ENCODE results near the gene CCDC195. TPM values are rescaled to one million over a fixed set of nuclear protein-coding genes. Genes with fewer than 3 reads are reported as not detected.

The CCDC195 gene
- total RNA-seq, 6 experiments from 2014 or later, result not detected

DNA sequence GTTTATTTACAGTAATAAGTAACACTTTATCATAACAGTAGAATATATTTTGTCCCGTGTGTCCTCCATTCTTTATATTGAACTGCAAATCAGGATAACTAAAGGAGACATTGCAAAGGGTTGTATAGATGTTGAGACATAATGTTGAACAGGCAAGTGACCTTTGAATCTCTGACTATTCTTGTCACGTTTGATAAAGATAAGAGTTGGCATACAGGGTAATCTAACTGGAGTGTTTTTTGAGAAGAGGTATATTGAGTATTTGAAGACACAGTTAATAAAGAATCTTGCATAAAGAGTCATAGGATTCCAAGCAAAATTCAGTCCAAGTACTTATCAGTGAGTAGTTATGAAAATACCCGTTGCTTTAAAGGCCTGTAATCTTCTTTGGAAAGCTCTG lies 21.7 kb downstream of the CCDC195 start:
- H3K36me3 Mint-ChIP-seq (ENCODE audit: low read depth), result no peaks in the 10 kb centered on the region
- no peak overlapping the region for H3K27ac Mint-ChIP-seq
- H3K4me1 Mint-ChIP-seq (ENCODE audit: low read depth), result no peaks in the 10 kb centered on the region
- H3K9me3 Mint-ChIP-seq, result no peaks in the 10 kb centered on the region
- no peak for DNase-seq
- TF ChIP-seq, protein P1, sequence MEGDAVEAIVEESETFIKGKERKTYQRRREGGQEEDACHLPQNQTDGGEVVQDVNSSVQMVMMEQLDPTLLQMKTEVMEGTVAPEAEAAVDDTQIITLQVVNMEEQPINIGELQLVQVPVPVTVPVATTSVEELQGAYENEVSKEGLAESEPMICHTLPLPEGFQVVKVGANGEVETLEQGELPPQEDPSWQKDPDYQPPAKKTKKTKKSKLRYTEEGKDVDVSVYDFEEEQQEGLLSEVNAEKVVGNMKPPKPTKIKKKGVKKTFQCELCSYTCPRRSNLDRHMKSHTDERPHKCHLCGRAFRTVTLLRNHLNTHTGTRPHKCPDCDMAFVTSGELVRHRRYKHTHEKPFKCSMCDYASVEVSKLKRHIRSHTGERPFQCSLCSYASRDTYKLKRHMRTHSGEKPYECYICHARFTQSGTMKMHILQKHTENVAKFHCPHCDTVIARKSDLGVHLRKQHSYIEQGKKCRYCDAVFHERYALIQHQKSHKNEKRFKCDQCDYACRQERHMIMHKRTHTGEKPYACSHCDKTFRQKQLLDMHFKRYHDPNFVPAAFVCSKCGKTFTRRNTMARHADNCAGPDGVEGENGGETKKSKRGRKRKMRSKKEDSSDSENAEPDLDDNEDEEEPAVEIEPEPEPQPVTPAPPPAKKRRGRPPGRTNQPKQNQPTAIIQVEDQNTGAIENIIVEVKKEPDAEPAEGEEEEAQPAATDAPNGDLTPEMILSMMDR (IDR thresholded peaks at IDR 0.05), result no peak
- no peak overlapping the region for H3K4me3 Mint-ChIP-seq
- H3K27me3 Mint-ChIP-seq (ENCODE audit: insufficient read depth), result peaks cover 9% of the 10 kb centered on the region

DNA sequence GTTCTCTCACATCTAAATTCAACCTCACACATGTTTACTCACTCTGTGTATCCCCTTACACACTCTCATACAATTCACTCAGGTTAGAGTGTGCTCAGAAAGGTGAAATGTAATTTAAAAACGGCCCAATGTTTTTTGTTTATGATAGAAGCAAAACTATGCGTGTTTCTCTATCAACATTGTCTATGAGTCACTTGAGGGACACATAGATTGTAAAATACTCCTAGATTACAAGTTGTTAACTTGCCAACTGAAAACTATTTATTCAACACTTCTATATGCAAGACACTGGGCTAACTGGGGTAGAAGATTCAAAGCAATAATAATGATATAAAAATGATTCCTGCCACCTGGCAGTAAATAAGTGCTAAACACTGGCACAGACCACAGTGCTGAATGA lies 24.6 kb downstream of the CCDC195 start:
- Mint-ChIP-seq H3K27me3 (ENCODE audit: insufficient read depth) (peaks cover 5% of the 10 kb centered on the region), H3K9me3 (no peaks in the 10 kb centered on the region), H3K4me1 (ENCODE audit: low read depth) (no peaks in the 10 kb centered on the region), H3K27ac (no peak overlapping the region), H3K36me3 (ENCODE audit: low read depth) (no peaks in the 10 kb centered on the region), H3K4me3 (no peak overlapping the region)
- DNase-seq, result no peak
- TF ChIP-seq, protein P1 (IDR thresholded peaks at IDR 0.05), result no peak

- TF ChIP-seq, protein P1 (IDR thresholded peaks at IDR 0.05), result no peak
- no peak overlapping the region for H3K4me3 Mint-ChIP-seq
- no peak overlapping the region for H3K27ac Mint-ChIP-seq
- no peaks in the 10 kb centered on the region for H3K36me3 Mint-ChIP-seq (ENCODE audit: low read depth)
- H3K9me3 Mint-ChIP-seq, result no peaks in the 10 kb centered on the region
- no peak for DNase-seq
- peaks cover 7% of the 10 kb centered on the region for H3K27me3 Mint-ChIP-seq (ENCODE audit: insufficient read depth)
- H3K4me1 Mint-ChIP-seq (ENCODE audit: low read depth), result no peaks in the 10 kb centered on the region
Observed at GRCh38 chr2:224690868-224691267, 25.3 kb downstream of the CCDC195 start.

DNA sequence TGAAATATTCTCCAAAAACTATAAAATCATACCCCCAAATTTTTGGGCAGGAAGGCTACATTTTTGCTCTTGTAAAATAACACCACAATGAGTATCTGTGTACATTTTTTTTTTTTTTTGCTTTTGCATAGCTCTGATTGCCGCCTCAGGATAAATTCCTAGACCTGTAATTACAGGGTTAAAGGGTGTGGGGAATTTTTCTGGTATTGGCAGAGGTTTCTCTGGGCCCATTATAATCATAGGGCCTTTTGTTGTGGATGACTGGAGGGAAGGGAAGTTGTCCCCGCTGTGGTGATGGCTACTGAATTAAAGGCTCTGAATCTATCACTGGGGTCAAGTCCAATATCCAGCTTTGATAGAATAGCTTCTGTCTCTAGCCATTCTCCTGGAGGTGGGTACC lies 26.6 kb downstream of the CCDC195 start:
- no peak overlapping the region for H3K4me3 Mint-ChIP-seq

GRCh38 chr2:224688997-224689396 lies 27.2 kb downstream of the CCDC195 start:
- H3K27me3 Mint-ChIP-seq (ENCODE audit: insufficient read depth), result peaks cover 13% of the 10 kb centered on the region
- TF ChIP-seq, protein P1 (IDR thresholded peaks at IDR 0.05), result no peak
- H3K27ac Mint-ChIP-seq, result no peak overlapping the region
- H3K4me3 Mint-ChIP-seq, result no peak overlapping the region
- no peaks in the 10 kb centered on the region for H3K36me3 Mint-ChIP-seq (ENCODE audit: low read depth)
- no peaks in the 10 kb centered on the region for H3K4me1 Mint-ChIP-seq (ENCODE audit: low read depth)
- no peak for DNase-seq
- no peaks in the 10 kb centered on the region for H3K9me3 Mint-ChIP-seq

More for the DNA sequence above, 26.6 kb downstream of the CCDC195 start:
- H3K4me1 Mint-ChIP-seq (ENCODE audit: low read depth), result no peaks in the 10 kb centered on the region
- no peaks in the 10 kb centered on the region for H3K36me3 Mint-ChIP-seq (ENCODE audit: low read depth)
- H3K27ac Mint-ChIP-seq, result no peak overlapping the region
- TF ChIP-seq, protein P1 (IDR thresholded peaks at IDR 0.05), result no peak
- H3K9me3 Mint-ChIP-seq, result no peaks in the 10 kb centered on the region
- peaks cover 13% of the 10 kb centered on the region for H3K27me3 Mint-ChIP-seq (ENCODE audit: insufficient read depth)
- DNase-seq, result no peak

GRCh38 chr2:224687156-224687555 lies 29.0 kb downstream of the CCDC195 start:
- Mint-ChIP-seq H3K9me3 (no peaks in the 10 kb centered on the region), H3K4me1 (ENCODE audit: low read depth) (no peaks in the 10 kb centered on the region), H3K4me3 (no peak overlapping the region), H3K27me3 (ENCODE audit: insufficient read depth) (peaks cover 10% of the 10 kb centered on the region), H3K36me3 (ENCODE audit: low read depth) (no peaks in the 10 kb centered on the region), H3K27ac (no peak overlapping the region)
- DNase-seq, result no peak
- TF ChIP-seq, protein P1 (IDR thresholded peaks at IDR 0.05), result no peak
